AML-193 (cell line): ENCODE data around the gene TMEM41B.
"Not testable (repeated sequence)": the region's sequence is repeated elsewhere in the genome, so short reads cannot be mapped to it uniquely, and the experiment has no call there.

ENCODE experiments used
- DNase-seq, 2 experiments: peaks; one replicate each; lab custom pipeline; 2025; lab: John Stamatoyannopoulos, UW

The TMEM41B gene

GRCh38 chr11:9314291-9315077, at the start of gene TMEM41B:
Gene TMEM41B, minus strand, starts transcription at chr11:9314593. Its CDS starts 152 bp downstream, at chr11:9314441.
- DNase-seq, result peak; percentile 93 to 98

- no peak for DNase-seq
These were observed 48.0 kb upstream of the TMEM41B start for GRCh38 chr11:9362393-9362863.

GRCh38 chr11:9360862-9361622, 46.6 kb upstream of the TMEM41B start:
- not testable (repeated sequence) for DNase-seq

GRCh38 chr11:9357041-9357440, 42.6 kb upstream of the TMEM41B start:
- no peak for DNase-seq

- no peak for DNase-seq
These were observed 37.0 kb upstream of the TMEM41B start for GRCh38 chr11:9351321-9351881.

GRCh38 chr11:9347779-9348178, 33.4 kb upstream of the TMEM41B start:
- DNase-seq, result not testable (repeated sequence)

- DNase-seq, result no peak
These were observed 32.7 kb upstream of the TMEM41B start for GRCh38 chr11:9347100-9347499.

- no peak for DNase-seq
These were observed 29.8 kb upstream of the TMEM41B start for GRCh38 chr11:9344061-9344680.

- no peak for DNase-seq
These were observed 27.3 kb upstream of the TMEM41B start for GRCh38 chr11:9341638-9342178.

GRCh38 chr11:9332655-9333054, 18.3 kb upstream of the TMEM41B start:
- DNase-seq, result no peak

GRCh38 chr11:9330387-9331384, 16.3 kb upstream of the TMEM41B start:
- DNase-seq, result no peak

GRCh38 chr11:9320047-9320446, 5.7 kb upstream of the TMEM41B start:
- DNase-seq, result no peak

- DNase-seq, result not testable (repeated sequence)
These were observed 5.1 kb upstream of the TMEM41B start for GRCh38 chr11:9319377-9320001.

- DNase-seq, result not testable (repeated sequence)
These were observed 4.3 kb upstream of the TMEM41B start for GRCh38 chr11:9318442-9319376.

GRCh38 chr11:9316334-9316733, 1.9 kb upstream of the TMEM41B start:
- DNase-seq, result no peak

- DNase-seq, result no peak
These were observed 790 bp upstream of the TMEM41B start for GRCh38 chr11:9315078-9315688.

GRCh38 chr11:9313648-9314290, 624 bp downstream of the TMEM41B start:
- DNase-seq, result no peak

GRCh38 chr11:9310485-9311090, 3.8 kb downstream of the TMEM41B start:
- DNase-seq, result no peak
